Calu3 (cell line): ENCODE measurements around the gene ARHGEF19. TPM values are rescaled to one million over a fixed set of nuclear protein-coding genes. Genes with fewer than 3 reads are reported as not detected.
A peak's percentile ranks its signal among the peaks of the same experiment; 100 is the strongest.

Experiments
- BruUV-seq: library from RNA; stranded (reverse); fragments of 400-500 nt; replicated peaks from 2 replicates; lab custom pipeline; 2021; lab: Mats Ljungman, UMichigan
- CTCF ChIA-PET: fragments of 300-600 bp; sonication (Branson Sonifier 250); formaldehyde crosslinking; loops from one replicate; lab custom pipeline; 2022; ENCODE audit warnings: antibody characterized with exemption; lab: Charles Lee
- DNase-seq: peaks from one replicate; pipeline ENCODE4 v3.0.0; 2022
- H3K27ac Mint-ChIP-seq: one replicate; pipeline ENCODE4 v1.8.0; 2022; ENCODE audit warnings: mixed read lengths; ENCODE audit not compliant: unreplicated experiment
- H3K27me3 Mint-ChIP-seq: one replicate; pipeline ENCODE4 v1.8.0; 2022; ENCODE audit warnings: mixed read lengths; ENCODE audit not compliant: unreplicated experiment
- H3K36me3 Mint-ChIP-seq: one replicate; pipeline ENCODE4 v1.8.0; 2022; ENCODE audit warnings: mild to moderate bottlenecking, moderate library complexity, mixed read lengths; ENCODE audit not compliant: insufficient read depth, unreplicated experiment
- H3K4me1 Mint-ChIP-seq: one replicate; pipeline ENCODE4 v1.8.0; 2022; ENCODE audit warnings: mild to moderate bottlenecking, low read depth, mixed read lengths; ENCODE audit not compliant: unreplicated experiment
- H3K4me3 Mint-ChIP-seq: one replicate; pipeline ENCODE4 v1.8.0; 2022; ENCODE audit warnings: mild to moderate bottlenecking, low read depth, moderate library complexity, mixed read lengths; ENCODE audit not compliant: unreplicated experiment
- H3K9me3 Mint-ChIP-seq: one replicate; pipeline ENCODE4 v1.8.0; 2022; ENCODE audit warnings: low read depth, mixed read lengths; ENCODE audit not compliant: unreplicated experiment
- intact Hi-C: fragments of 100-400 bp; cut with micrococcal nuclease; formaldehyde crosslinking; loops from one replicate; pipeline ENCODE4 v1.10.0; 2022; ENCODE audit not compliant: unreplicated experiment
- total RNA-seq: library from RNA; stranded (reverse); gene quantifications from 2 replicates; pipeline ENCODE4 v1.2.3, GENCODE V29; 2022
- TF ChIP-seq, protein P1 (sequence below): fragments of 200-600 bp; IDR thresholded peaks from one replicate; pipeline ENCODE4 v1.8.0; 2022; ENCODE audit warnings: antibody characterized with exemption; ENCODE audit not compliant: unreplicated experiment

Gene ARHGEF19
- total RNA-seq, 1 experiment from 2014 or later = 17.2 TPM

DNA sequence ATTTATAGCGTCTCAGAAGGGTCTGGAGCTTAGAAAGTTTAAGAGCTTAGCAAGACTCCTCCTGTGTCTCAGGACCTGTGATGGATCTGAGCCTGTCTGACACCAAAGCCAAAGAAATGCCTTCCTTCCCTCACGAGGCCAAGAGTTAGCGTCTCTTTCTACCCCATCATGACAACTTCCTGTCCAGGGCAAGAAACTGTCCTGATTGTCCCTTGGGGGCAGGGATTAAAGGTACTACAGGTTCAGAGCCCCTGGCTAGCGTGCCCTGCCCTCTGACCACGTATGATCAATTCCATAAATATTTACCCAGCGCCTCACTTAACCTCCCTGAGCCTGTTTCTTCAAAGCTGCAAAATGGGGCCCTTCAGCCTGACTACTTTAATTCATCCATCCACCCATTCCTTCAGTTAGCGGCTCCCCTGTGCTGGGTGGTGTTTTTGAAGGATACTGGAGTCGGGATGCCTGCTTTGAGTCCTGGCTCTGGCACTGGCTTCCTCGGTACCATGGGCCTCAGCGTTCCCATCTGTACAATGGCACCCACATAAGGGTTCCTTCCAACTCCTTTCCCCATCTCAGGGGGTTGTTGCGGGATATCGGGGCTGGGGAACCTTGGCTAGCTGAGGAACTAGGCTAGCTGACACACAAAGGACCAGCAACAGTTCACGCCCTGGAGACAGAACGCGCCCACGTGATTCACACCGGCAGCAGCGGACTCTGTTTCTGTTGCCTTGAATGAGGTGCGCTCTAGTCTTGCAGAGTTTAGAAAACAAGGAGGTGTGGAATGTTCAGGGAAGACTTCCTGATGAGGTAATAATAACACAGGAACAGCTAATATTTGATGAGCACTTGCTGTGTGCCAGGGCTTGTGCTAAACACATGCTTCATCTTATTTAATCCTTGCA, 33.6 kb downstream of the ARHGEF19 start:
- peak overlapping the region; percentile 94 for H3K27ac Mint-ChIP-seq
- no peaks in the 10 kb centered on the region for H3K27me3 Mint-ChIP-seq
- peak overlapping the region; percentile 47 for H3K4me3 Mint-ChIP-seq
- no peaks in the 10 kb centered on the region for H3K9me3 Mint-ChIP-seq
- peak; percentile 52 for DNase-seq
- intact Hi-C loops = no loop called here
- TF ChIP-seq, protein P1, sequence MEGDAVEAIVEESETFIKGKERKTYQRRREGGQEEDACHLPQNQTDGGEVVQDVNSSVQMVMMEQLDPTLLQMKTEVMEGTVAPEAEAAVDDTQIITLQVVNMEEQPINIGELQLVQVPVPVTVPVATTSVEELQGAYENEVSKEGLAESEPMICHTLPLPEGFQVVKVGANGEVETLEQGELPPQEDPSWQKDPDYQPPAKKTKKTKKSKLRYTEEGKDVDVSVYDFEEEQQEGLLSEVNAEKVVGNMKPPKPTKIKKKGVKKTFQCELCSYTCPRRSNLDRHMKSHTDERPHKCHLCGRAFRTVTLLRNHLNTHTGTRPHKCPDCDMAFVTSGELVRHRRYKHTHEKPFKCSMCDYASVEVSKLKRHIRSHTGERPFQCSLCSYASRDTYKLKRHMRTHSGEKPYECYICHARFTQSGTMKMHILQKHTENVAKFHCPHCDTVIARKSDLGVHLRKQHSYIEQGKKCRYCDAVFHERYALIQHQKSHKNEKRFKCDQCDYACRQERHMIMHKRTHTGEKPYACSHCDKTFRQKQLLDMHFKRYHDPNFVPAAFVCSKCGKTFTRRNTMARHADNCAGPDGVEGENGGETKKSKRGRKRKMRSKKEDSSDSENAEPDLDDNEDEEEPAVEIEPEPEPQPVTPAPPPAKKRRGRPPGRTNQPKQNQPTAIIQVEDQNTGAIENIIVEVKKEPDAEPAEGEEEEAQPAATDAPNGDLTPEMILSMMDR = no peak
- TSS peak; percentile 28 for BruUV-seq
- peaks cover 30% of the 10 kb centered on the region for H3K36me3 Mint-ChIP-seq
- CTCF ChIA-PET = interaction anchor here (0.9 kb wide), 1 partner anchor 100 kb away, joined by 4 read pairs; no protein-coding TSS in a partner anchor
- H3K4me1 Mint-ChIP-seq = peaks cover 53% of the 10 kb centered on the region

DNA sequence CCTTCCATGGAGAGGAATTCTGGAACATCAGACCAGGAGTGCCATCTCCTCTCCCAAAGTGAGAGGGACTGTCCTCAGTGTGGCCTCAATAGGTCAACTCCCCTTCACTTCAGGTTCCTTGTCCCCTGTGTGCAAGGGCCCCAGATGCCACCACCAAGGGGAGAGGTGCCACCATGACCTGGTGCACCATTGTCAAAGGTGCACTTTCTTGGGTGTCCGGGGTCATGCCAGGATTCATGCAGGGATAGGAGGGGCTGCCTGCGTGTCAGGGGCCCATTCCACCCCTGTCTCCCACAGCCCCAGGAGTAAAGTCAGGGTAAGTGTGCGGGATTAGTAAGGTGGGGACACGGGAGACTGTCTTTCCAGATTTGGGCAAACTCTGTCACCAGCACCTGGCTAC, 35.1 kb downstream of the ARHGEF19 start:
- TF ChIP-seq, protein P1 = no peak
- CTCF ChIA-PET = no interaction called here
- DNase-seq = no peak
- Mint-ChIP-seq H3K4me3 (no peak overlapping the region), H3K27ac (peak overlapping the region; percentile 70), H3K4me1 (peaks cover 53% of the 10 kb centered on the region), H3K27me3 (no peaks in the 10 kb centered on the region), H3K36me3 (peaks cover 46% of the 10 kb centered on the region), H3K9me3 (no peaks in the 10 kb centered on the region)
- no TSS peak for BruUV-seq
- intact Hi-C loops = no loop called here

DNA sequence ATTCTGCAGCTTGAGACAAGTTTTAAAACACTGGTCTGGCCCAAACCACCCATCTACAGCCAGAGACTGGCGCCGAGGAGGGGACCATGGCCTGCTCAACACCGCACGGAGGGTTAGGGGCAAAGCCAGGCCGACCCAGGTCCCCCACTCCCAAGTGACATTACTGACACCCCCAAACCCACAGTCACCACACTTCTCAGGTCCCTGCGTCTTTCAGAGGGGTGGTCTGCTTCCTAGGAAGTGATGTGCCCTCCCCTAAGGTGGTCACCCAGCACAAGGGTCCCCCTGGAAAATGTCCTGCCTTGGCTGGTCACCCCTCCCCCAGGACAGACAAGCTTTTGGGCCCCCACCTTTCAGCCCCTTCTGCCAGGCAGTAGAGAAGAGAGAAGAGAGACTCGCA, 35.8 kb downstream of the ARHGEF19 start:
- Mint-ChIP-seq H3K27me3 (no peaks in the 10 kb centered on the region), H3K27ac (peak overlapping the region; percentile 70), H3K4me3 (peak overlapping the region; percentile 11), H3K9me3 (no peaks in the 10 kb centered on the region), H3K36me3 (peaks cover 42% of the 10 kb centered on the region), H3K4me1 (peaks cover 53% of the 10 kb centered on the region)
- TF ChIP-seq, protein P1 = no peak
- DNase-seq = no peak
- CTCF ChIA-PET = no interaction called here
- intact Hi-C loops = no loop called here
- no TSS peak for BruUV-seq

DNA sequence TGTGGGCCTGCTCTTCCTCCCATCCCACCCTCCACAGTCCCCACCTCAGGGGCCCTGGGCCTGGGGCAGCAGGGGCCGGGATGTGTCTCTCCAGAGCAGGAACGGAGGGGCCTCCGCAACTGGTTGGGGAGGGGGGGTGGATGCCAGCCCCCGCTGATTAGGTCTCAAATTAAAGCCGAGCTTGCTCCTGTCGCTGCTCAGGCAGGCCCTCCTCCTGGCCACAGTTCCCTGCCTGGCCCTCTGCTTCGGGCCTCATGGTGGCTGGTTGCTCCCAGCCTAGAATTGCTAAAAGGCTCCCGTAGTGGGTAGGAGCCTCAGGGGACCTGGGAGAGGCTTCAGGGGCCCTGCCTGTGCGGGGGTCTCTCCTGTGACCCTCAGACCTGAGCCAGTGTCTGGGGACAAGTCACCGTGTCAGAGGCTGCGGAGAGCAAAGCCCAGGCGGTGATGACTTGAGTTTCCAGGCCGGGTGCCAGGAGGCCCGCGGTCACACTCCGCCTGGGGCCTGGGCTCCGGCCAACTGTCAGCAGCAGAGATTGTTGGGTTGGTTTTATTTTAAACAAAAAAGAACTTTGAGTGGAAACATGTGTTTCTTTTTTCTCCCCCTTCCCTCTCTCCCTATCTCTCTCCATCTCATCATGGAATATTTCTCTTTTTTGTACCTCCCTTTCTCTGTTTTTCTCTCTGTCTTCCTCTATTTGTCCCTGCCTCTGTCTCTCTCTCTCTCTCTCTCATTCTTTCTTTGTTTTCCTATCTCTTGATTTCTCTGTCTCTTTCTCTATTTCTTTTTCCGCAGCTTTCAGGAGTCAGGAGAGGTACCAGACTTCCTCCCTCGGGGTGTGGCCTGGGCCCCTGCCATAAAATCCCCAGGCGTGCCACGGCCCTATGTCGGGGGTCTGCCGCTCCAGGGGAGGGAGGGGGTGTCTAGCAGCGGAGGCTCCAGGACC, 36.6 kb downstream of the ARHGEF19 start:
- peak overlapping the region; percentile 11 for H3K4me3 Mint-ChIP-seq
- peaks cover 40% of the 10 kb centered on the region for H3K36me3 Mint-ChIP-seq
- peaks cover 53% of the 10 kb centered on the region for H3K4me1 Mint-ChIP-seq
- no TSS peak for BruUV-seq
- peak overlapping the region; percentile 70 for H3K27ac Mint-ChIP-seq
- peak; percentile 79 for DNase-seq
- intact Hi-C loops = no loop called here
- TF ChIP-seq, protein P1 = no peak
- H3K9me3 Mint-ChIP-seq = no peaks in the 10 kb centered on the region
- H3K27me3 Mint-ChIP-seq = no peaks in the 10 kb centered on the region
- CTCF ChIA-PET = interaction anchor here (0.7 to 1.8 kb wide), 3 partner anchors 12 to 78 kb away, joined by 3 read pairs; no protein-coding TSS in a partner anchor
